SU-DHL-6 (cell line): ENCODE measurements around the gene LRRC26.

ENCODE experiments used
- H2AFZ ChIP-seq: fragments of 200-600 bp; sonication (generic); 2 replicates; pipeline ENCODE4 v1.6.1; 2014; ENCODE audit warnings: low read depth, mild to moderate bottlenecking, moderate library complexity, mixed read lengths, antibody characterized with exemption, low read length; ENCODE audit not compliant: severe bottlenecking
- H3F3A ChIP-seq: fragments of 200-600 bp; shearing (Covaris generic); 2 replicates; pipeline ENCODE4 v1.6.0; 2016; ENCODE audit warnings: antibody characterized with exemption, mild to moderate bottlenecking; ENCODE audit not compliant: insufficient read depth
- H3K27ac ChIP-seq: fragments of 200-600 bp; sonication (generic); 2 replicates; pipeline ENCODE4 v1.5.1; 2016; ENCODE audit warnings: low read depth, mild to moderate bottlenecking, low read length, moderate library complexity, mixed read lengths
- H3K27me3 ChIP-seq: fragments of 200-600 bp; sonication (generic), shearing (Covaris generic); 2 replicates; pipeline ENCODE4 v1.6.0; 2014; ENCODE audit warnings: mild to moderate bottlenecking, low read length
- H3K36me3 ChIP-seq: fragments of 200-600 bp; sonication (generic); 2 replicates; pipeline ENCODE4 v1.6.1; 2014; ENCODE audit warnings: mild to moderate bottlenecking, low read length, mixed read lengths
- H3K4me2 ChIP-seq: fragments of 300-600, 200-600 bp; shearing (Covaris generic), sonication (generic); 2 replicates; pipeline ENCODE4 v1.6.0; 2014; ENCODE audit warnings: low read length, low read depth, mild to moderate bottlenecking; ENCODE audit not compliant: poor library complexity, severe bottlenecking
- H3K4me3 ChIP-seq: fragments of 200-600 bp; sonication (generic); 2 replicates; pipeline ENCODE4 v1.5.1; 2014; ENCODE audit warnings: antibody characterized with exemption, low read length, mild to moderate bottlenecking, mixed read lengths; ENCODE audit not compliant: insufficient read depth, poor library complexity, severe bottlenecking
- H3K79me2 ChIP-seq: fragments of 200-600 bp; sonication (generic); 2 replicates; pipeline ENCODE4 v1.6.1; 2014; ENCODE audit warnings: mild to moderate bottlenecking, low read length, moderate library complexity; ENCODE audit not compliant: insufficient read depth
- H3K9ac ChIP-seq: fragments of 200-600 bp; sonication (generic); 2 replicates; pipeline ENCODE4 v1.7.0; 2014; ENCODE audit warnings: mild to moderate bottlenecking, low read length
- H3K9me2 ChIP-seq: fragments of 200-600 bp; sonication (generic); replicated peaks from 2 replicates; pipeline ENCODE4 v1.6.1; 2014; ENCODE audit warnings: low read length; ENCODE audit not compliant: insufficient read depth
- H3K9me3 ChIP-seq: fragments of 200-600 bp; sonication (generic); 2 replicates; pipeline ENCODE4 v1.6.1; 2014; ENCODE audit warnings: low read length, mixed read lengths; ENCODE audit not compliant: insufficient read depth
- H4K20me1 ChIP-seq: fragments of 200-600 bp; sonication (generic); 2 replicates; pipeline ENCODE4 v1.6.1; 2014; ENCODE audit warnings: low read depth, mild to moderate bottlenecking, antibody characterized with exemption, low read length, moderate library complexity, mixed read lengths
- EZH2phosphoT487 ChIP-seq: fragments of 200-600 bp; sonication (generic), shearing (Covaris generic); conservative IDR thresholded peaks from 2 replicates; pipeline ENCODE4 v1.6.1; 2018; ENCODE audit warnings: mild to moderate bottlenecking, antibody characterized with exemption, low read length, moderate library complexity, mixed read lengths
- TF ChIP-seq, protein P1 (sequence below): fragments of 200-600 bp; sonication (generic); IDR thresholded peaks from one replicate; pipeline ENCODE4 v1.5.1; 2017; ENCODE audit warnings: antibody characterized with exemption, mild to moderate bottlenecking, low read length, moderate library complexity; ENCODE audit not compliant: insufficient read depth, poor library complexity, severe bottlenecking

The LRRC26 gene, protein sequence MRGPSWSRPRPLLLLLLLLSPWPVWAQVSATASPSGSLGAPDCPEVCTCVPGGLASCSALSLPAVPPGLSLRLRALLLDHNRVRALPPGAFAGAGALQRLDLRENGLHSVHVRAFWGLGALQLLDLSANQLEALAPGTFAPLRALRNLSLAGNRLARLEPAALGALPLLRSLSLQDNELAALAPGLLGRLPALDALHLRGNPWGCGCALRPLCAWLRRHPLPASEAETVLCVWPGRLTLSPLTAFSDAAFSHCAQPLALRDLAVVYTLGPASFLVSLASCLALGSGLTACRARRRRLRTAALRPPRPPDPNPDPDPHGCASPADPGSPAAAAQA

DNA sequence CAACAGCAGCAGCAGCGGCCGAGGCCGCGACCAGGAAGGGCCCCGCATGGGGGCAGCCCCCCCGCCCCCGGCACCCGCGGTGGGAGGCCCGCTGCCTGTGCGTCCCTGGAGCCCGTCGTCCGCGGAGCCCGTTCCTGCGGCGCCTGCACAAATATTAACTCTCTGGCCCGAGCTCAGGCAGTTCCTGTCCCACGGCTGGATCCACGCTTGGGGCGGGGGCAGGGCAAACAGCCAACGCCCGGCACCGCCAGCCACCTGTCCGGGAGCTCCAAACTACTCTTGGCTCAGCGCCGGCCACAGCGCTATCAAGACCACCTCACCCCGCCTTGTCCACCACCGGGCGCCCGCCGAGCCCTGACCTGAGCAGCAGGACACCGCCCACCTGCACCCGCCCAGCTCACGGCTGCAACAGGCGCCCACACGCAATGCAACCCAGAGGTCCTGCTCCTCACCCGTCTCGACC lies at the start of gene LRRC26:
LRRC26 (minus strand) TSS at position 156 of the 463 bp plus-strand sequence; CDS start at position 48, 108 bp downstream.
- H3K27ac ChIP-seq: no peak within 1 kb of the TSS
- H3K9me3 ChIP-seq: no peaks in the 10 kb centered on the region
- no peak within 1 kb of the TSS for H2AFZ ChIP-seq
- no peaks in the 10 kb centered on the region for H3K79me2 ChIP-seq
- H3F3A ChIP-seq: no peaks in the 10 kb centered on the region
- no peaks in the 10 kb centered on the region for H4K20me1 ChIP-seq
- H3K9me2 ChIP-seq: no peaks in the 10 kb centered on the region
- peak within 1 kb of the TSS; percentile 16 for H3K4me3 ChIP-seq
- H3K9ac ChIP-seq: peak within 1 kb of the TSS; percentile 15; the same call in 1 of the 2 replicates
- peak within 1 kb of the TSS; percentile 56 for H3K4me2 ChIP-seq
- no peaks in the 10 kb centered on the region for H3K36me3 ChIP-seq
- H3K27me3 ChIP-seq: no peaks in the 10 kb centered on the region
- TF ChIP-seq, protein P1, sequence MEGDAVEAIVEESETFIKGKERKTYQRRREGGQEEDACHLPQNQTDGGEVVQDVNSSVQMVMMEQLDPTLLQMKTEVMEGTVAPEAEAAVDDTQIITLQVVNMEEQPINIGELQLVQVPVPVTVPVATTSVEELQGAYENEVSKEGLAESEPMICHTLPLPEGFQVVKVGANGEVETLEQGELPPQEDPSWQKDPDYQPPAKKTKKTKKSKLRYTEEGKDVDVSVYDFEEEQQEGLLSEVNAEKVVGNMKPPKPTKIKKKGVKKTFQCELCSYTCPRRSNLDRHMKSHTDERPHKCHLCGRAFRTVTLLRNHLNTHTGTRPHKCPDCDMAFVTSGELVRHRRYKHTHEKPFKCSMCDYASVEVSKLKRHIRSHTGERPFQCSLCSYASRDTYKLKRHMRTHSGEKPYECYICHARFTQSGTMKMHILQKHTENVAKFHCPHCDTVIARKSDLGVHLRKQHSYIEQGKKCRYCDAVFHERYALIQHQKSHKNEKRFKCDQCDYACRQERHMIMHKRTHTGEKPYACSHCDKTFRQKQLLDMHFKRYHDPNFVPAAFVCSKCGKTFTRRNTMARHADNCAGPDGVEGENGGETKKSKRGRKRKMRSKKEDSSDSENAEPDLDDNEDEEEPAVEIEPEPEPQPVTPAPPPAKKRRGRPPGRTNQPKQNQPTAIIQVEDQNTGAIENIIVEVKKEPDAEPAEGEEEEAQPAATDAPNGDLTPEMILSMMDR: no peak
- no peak for TF ChIP-seq EZH2phosphoT487

DNA sequence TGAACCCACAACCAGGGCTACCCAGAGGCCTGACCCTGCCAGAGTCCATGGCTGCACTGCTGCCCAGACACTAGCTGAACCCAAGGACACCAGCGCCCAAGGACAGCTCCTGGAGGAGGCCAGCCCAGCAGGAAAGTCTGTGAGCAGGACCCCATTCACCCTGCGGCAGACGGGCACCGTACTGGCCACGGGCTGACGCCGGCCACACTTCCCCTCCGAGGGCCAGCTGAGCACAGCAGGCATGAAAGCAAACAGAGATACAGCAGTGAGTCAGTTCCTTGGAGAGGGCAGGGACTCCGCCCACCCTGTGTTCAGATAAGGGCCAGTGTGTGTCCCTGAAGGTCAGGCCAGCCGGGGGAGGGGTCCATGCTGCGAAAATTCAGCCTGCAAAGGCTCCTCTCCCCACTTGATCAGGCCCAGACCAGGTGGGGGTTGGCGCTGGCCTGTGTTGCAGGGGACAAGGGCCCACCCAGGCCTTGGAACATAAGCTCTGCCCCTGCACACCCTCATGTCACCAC lies 49.0 kb upstream of the LRRC26 start:
- no peak for TF ChIP-seq EZH2phosphoT487
- TF ChIP-seq, protein P1: no peak
- H3K4me3 ChIP-seq: no peak overlapping the region
- no peak overlapping the region for H2AFZ ChIP-seq
- H3K9ac ChIP-seq: no peak overlapping the region
- H3K9me3 ChIP-seq: no peaks in the 10 kb centered on the region
- no peak overlapping the region for H3K27ac ChIP-seq
- H3F3A ChIP-seq: no peaks in the 10 kb centered on the region
- H3K4me2 ChIP-seq: no peak overlapping the region
- no peaks in the 10 kb centered on the region for H3K9me2 ChIP-seq
- H4K20me1 ChIP-seq: no peaks in the 10 kb centered on the region
- H3K27me3 ChIP-seq: no peaks in the 10 kb centered on the region
- H3K36me3 ChIP-seq: no peaks in the 10 kb centered on the region
- H3K79me2 ChIP-seq: no peaks in the 10 kb centered on the region

DNA sequence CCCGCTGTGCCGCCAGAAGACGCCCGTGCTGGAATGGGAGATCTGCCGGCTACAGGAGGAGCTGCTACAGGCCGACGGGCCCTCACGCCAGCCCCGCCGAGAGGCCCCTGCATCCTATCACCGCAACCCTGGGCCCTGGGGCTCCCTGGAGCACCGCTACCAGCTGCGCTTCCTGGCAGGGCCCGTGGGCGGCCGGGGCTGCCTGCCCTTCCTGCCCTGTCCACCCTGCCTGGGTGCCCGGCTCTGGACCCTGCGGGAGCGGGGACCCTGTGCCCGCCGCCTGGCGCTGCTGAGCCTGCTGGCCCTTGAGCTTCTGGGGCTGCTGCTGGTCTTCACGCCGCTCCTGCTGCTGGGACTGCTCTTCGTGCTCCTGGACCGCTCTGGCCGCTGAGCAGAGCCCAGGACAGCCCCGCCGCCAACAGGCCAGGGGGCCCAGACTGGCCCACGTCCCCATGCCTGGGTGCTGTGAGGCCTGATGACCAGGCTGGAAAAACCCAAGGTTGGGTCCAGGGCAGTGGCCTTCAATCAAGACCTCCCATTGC lies 48.4 kb upstream of the LRRC26 start:
- Histone ChIP-seq H3K36me3 (no peaks in the 10 kb centered on the region), H3K9me2 (no peaks in the 10 kb centered on the region), H3K9me3 (no peaks in the 10 kb centered on the region), H3K9ac (no peak overlapping the region), H3K27ac (no peak overlapping the region), H3F3A (no peaks in the 10 kb centered on the region), H3K79me2 (no peaks in the 10 kb centered on the region), H3K4me2 (no peak overlapping the region), H3K4me3 (no peak overlapping the region), H3K27me3 (no peaks in the 10 kb centered on the region), H2AFZ (no peak overlapping the region), H4K20me1 (no peaks in the 10 kb centered on the region)
- TF ChIP-seq EZH2phosphoT487: no peak
- TF ChIP-seq, protein P1: no peak
